GM12801 (cell line): ENCODE measurements around the gene MFSD8.

Source experiments
- TF ChIP-seq, protein P1 (sequence below): IDR thresholded peaks from one replicate; pipeline ENCODE4 v1.5.1; 2011; ENCODE audit warnings: control low read depth; ENCODE audit not compliant: insufficient read length; ENCODE audit errors: extremely low read depth

Gene MFSD8, protein sequence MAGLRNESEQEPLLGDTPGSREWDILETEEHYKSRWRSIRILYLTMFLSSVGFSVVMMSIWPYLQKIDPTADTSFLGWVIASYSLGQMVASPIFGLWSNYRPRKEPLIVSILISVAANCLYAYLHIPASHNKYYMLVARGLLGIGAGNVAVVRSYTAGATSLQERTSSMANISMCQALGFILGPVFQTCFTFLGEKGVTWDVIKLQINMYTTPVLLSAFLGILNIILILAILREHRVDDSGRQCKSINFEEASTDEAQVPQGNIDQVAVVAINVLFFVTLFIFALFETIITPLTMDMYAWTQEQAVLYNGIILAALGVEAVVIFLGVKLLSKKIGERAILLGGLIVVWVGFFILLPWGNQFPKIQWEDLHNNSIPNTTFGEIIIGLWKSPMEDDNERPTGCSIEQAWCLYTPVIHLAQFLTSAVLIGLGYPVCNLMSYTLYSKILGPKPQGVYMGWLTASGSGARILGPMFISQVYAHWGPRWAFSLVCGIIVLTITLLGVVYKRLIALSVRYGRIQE

DNA sequence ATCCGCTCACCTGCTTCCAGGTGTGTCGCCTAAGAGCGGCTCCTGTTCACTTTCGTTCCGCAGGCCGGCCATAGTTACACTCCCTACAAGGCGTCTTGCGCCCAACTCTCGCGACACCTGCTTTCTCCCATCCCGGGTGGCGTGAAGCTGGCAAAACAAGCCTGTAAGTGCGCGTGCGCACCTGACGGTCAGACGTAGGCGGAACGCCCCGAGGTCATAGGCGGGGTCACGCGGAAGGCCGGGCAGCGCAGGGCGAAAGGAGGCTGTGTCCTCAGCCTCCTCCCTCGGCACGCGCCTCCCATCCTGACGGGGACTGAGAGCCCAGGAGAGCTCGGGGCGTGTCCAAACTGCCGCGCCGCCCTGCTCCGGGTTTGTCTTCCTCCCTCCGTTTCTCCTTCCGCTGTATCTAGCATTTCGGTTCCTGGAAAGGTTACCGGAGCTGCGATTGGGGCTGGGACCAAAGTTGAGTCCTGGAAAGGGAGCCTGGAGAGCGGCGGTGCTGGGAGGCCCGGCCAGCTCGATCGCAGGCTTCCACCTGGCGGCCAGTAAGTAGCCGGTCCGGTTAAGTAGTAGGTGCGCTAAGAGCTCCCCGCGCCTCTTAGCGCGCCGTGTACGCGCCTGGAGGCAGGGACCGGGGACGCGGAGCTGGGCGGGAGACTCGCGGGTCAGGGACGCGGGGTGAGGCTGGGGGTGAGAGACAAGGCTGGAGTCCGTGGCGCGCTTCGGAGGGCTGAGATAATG is at the start of gene MFSD8, which contains the start of gene ABHD18:
Gene MFSD8 (minus strand): TSS at position 112 of the 741 bp plus-strand sequence. CDS start 40 bp downstream, at position 72.
Gene ABHD18 (plus strand): TSS at position 345 of the 741 bp plus-strand sequence. CDS start 17,550 bp downstream, outside the sequence.
- TF ChIP-seq, protein P1, sequence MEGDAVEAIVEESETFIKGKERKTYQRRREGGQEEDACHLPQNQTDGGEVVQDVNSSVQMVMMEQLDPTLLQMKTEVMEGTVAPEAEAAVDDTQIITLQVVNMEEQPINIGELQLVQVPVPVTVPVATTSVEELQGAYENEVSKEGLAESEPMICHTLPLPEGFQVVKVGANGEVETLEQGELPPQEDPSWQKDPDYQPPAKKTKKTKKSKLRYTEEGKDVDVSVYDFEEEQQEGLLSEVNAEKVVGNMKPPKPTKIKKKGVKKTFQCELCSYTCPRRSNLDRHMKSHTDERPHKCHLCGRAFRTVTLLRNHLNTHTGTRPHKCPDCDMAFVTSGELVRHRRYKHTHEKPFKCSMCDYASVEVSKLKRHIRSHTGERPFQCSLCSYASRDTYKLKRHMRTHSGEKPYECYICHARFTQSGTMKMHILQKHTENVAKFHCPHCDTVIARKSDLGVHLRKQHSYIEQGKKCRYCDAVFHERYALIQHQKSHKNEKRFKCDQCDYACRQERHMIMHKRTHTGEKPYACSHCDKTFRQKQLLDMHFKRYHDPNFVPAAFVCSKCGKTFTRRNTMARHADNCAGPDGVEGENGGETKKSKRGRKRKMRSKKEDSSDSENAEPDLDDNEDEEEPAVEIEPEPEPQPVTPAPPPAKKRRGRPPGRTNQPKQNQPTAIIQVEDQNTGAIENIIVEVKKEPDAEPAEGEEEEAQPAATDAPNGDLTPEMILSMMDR, result no peak

DNA sequence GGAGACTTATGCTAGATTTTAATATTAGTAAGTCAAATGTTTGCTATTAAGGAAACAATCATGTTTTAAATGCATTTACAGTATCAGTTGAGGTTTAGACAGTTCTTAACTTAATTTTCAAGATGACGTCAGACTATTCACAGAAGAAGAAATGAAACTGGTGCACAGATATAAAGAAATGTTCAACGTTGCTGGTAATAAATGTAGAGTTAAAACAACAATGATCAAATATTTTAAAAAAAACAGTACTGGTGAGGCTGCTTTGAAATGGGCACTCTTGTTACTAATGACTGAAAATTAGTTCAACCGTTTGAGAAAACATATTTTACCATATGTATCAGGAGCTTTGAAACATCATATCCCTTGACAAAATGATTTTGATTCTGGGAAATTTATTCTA is 44.5 kb upstream of the MFSD8 start:
- TF ChIP-seq, protein P1, result no peak

DNA sequence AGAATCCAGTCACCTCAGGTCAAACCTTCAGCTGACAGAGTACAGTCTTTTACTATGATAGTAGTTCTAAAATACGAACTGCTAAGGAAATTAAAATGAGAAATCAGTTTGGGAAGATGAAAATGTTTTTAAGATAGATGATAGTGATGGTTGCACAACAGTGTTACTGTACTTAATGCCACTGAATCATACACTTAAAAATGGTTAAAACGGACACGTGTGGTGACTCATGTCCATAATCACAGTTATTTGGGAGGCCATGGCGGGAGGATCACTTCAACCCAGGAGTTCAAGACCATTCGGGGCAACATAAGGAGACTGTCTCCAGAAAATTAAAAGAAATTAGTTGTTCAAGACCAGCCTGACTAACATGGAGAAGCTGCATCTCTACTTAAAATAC is 41.6 kb upstream of the MFSD8 start:
- TF ChIP-seq, protein P1, result no peak

DNA sequence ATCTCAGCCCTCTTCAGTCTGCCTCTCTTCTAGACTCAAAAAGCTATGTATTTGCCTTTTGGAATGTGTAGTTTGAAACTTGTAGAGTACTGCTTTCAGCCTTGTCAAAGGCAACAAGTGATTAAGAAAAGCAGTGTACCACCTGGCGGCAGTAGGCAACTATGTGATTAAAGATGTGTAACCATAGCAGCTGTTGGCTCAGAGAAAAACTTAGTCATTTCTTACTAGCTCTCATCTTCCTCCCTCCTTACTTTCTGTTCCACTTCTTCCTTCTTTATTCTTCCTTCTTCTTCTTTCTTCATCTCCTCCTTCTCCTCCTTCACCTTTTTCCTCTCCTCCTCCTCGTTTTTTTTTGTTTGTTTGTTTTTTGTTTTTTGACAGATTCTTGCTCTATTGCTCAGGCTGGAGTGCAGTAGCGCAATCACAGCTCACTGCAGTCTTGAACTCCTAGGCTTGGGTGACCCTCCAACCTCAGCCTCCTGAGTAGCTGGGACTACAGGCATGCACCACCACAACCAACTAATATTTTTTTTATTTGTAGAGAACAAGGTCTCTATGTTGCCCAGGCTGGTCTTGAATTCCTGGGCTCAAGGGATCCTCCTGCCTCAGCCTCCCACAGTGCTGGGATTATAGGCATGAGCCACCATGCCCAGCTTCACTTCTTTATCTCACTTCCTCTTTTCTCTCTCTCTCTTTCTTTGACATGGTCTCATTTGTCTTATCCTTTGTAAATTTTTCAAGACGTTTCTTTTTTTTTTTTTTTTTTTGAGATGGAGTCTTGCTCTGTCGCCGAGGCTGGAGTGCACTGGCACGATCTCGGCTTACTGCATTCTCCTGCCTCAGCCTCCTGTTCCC is 32.8 kb upstream of the MFSD8 start:
- TF ChIP-seq, protein P1, result no peak

DNA sequence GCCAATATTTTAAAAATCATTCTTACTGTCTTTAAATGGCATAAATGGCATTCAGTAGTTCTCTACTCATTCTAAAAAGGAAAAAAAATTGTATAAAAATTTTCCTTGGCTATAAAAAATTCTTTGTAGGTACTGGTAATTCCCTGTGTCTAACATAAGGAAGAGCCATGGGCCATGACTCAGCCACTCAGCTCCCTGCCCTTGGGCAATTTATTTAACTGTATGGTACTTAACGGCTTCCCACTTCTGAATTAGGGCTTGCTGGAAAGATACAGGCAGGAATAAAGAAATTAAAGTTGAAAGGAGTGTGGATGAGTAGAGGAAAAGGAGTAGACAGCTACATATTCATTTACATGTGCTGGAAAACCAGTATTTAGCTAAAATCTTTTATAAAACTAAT is 30.8 kb upstream of the MFSD8 start:
- TF ChIP-seq, protein P1, result no peak

DNA sequence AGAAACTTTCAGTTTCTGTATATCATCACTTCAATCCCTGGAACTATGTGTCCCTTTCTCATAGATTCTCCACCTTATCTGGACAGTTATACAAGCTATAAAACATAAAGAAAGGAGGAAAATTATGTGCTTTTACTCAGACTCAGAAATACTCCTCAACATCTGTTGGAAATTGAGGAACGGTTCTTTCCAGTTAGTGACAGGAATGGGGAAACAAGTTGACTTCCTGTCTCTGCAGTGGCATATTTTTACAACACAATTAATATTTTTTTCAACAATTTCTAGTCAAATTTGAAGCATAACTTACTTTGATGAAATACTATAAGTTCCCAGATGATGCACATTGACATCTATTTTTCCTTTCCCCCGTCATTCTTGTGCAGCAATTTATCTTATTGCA is 28.2 kb upstream of the MFSD8 start:
- TF ChIP-seq, protein P1, result no peak
